ENCODE measurements around the gene LRRTM1. TPM values are rescaled to one million over a fixed set of nuclear protein-coding genes. Genes with fewer than 3 reads are reported as not detected.

LRRTM1 gene
- 0.05 TPM in 1 of 2 replicates, not detected in the other for total RNA-seq (2014; rRNA removed; shearing (Covaris generic))

GRCh38 chr2:80303909-80304837 is at the start of gene LRRTM1:
LRRTM1 (minus strand) TSS chr2:80304752; CDS start chr2:80303819, 933 bp downstream.
- Histone ChIP-seq H3K9me3 (replicated peaks) (no peaks in the 10 kb centered on the region), H3K4me1 (no peaks in the 10 kb centered on the region), H3K4me3 (no peak within 1 kb of the TSS), H3K27ac (no peak within 1 kb of the TSS), H3K27me3 (no peaks in the 10 kb centered on the region; the same call in 1 of the 2 replicates), H3K36me3 (no peaks in the 10 kb centered on the region)
- no peak for DNase-seq

GRCh38 chr2:80351231-80351630 is 46.7 kb upstream of the LRRTM1 start:
- Histone ChIP-seq H3K36me3 (no peaks in the 10 kb centered on the region), H3K9me3 (replicated peaks) (no peaks in the 10 kb centered on the region), H3K4me1 (no peaks in the 10 kb centered on the region), H3K4me3 (no peak overlapping the region), H3K27ac (no peak overlapping the region), H3K27me3 (peaks cover 12% of the 10 kb centered on the region)
- no peak for DNase-seq

- no peak overlapping the region for H3K4me3 ChIP-seq
- H3K27ac ChIP-seq, result no peak overlapping the region
- H3K9me3 ChIP-seq (replicated peaks), result no peaks in the 10 kb centered on the region
- H3K27me3 ChIP-seq, result peaks cover 10% of the 10 kb centered on the region
- DNase-seq, result no peak
- no peaks in the 10 kb centered on the region for H3K36me3 ChIP-seq
- no peaks in the 10 kb centered on the region for H3K4me1 ChIP-seq
These were observed 44.4 kb upstream of the LRRTM1 start for GRCh38 chr2:80348953-80349352.

DNA sequence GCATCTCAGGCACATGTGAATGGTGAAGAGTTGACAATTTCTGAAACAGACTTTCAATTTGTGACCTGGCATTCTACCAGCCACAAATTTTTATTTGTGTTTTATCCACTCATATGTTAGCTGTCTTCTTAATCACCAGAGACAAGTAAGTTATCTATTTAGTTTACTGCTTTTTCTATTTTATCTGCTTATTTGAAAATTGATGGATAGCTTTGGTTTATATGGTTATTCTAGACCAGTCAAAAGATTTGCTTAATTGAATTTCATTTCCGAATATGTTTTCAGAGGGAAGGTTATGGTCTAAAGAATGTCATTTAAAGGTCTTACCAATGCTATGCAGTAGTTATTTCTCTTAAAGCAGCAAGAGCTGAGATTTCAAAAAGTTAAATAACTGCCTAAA is 43.5 kb upstream of the LRRTM1 start:
- no peak overlapping the region for H3K4me3 ChIP-seq
- H3K27ac ChIP-seq, result no peak overlapping the region
- DNase-seq, result no peak
- no peaks in the 10 kb centered on the region for H3K36me3 ChIP-seq
- H3K9me3 ChIP-seq (replicated peaks), result no peaks in the 10 kb centered on the region
- peaks cover 5% of the 10 kb centered on the region; the same call in 1 of the 2 replicates for H3K27me3 ChIP-seq
- no peaks in the 10 kb centered on the region for H3K4me1 ChIP-seq

DNA sequence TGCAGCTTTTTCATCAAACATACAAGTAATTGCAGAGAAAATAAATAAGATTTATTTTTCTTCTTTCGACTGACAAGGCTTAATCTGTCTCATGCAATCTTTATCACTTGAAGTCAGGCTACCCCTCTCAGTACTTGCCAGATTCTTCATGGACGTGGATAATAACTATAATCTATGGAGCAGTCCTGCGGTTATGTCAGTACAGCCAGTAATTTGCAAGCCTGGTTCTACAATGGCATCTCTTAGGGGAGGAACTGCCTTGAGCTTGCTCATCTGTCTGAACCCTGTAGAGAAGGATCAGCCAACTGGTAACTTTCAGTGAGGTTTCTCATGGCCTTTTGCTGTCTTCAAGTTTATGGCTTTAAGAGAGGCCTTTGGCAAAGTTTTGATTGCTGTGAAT is 35.5 kb upstream of the LRRTM1 start:
- no peaks in the 10 kb centered on the region for H3K9me3 ChIP-seq (replicated peaks)
- H3K27ac ChIP-seq, result no peak overlapping the region
- H3K4me3 ChIP-seq, result no peak overlapping the region
- no peaks in the 10 kb centered on the region for H3K36me3 ChIP-seq
- no peaks in the 10 kb centered on the region; the same call in 1 of the 2 replicates for H3K27me3 ChIP-seq
- H3K4me1 ChIP-seq, result no peaks in the 10 kb centered on the region
- DNase-seq, result no peak

DNA sequence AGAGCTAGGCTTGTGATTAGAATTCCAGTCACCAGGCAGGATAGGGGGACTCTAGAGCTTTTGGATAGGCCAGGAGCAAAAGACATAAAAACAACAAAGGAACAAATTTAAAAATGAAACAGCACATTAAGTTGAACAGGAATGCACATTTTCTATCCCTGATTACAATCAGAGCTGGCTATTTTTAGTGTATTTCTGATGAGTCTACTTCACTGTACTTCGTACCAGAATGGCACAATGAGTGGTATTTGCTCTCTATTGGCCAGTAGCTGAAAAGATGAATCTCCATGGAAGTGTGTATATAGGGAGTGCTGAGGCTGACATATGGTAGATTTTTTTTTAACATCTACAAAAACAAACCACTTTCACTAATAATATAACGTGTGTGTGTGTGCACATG is 34.2 kb upstream of the LRRTM1 start:
- DNase-seq, result no peak
- Histone ChIP-seq H3K36me3 (no peaks in the 10 kb centered on the region), H3K4me3 (no peak overlapping the region), H3K4me1 (no peaks in the 10 kb centered on the region), H3K27ac (no peak overlapping the region), H3K27me3 (no peaks in the 10 kb centered on the region; the same call in 1 of the 2 replicates), H3K9me3 (replicated peaks) (no peaks in the 10 kb centered on the region)

DNA sequence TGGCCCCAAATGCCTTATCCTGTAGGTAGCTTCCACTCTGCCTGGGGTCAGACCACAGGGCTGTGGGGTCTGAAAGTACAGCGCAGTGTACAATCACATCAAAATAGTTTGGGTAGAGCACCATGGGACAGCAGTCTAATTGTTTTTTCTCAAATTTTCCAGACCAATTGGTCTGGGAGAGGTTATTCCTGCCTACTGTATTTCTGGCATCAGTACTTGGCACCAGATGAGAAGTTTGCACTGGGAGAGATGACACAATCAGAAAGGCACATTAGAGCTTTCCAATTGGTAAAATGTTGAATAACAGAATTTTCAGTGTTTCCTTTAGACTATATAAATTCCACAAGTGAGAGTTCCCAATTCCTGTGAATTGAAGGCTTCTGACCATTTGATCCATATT is 30.9 kb upstream of the LRRTM1 start:
- no peak overlapping the region for H3K27ac ChIP-seq
- H3K9me3 ChIP-seq (replicated peaks), result no peaks in the 10 kb centered on the region
- no peaks in the 10 kb centered on the region for H3K36me3 ChIP-seq
- H3K4me3 ChIP-seq, result no peak overlapping the region
- no peaks in the 10 kb centered on the region for H3K4me1 ChIP-seq
- no peaks in the 10 kb centered on the region for H3K27me3 ChIP-seq
- no peak for DNase-seq

DNA sequence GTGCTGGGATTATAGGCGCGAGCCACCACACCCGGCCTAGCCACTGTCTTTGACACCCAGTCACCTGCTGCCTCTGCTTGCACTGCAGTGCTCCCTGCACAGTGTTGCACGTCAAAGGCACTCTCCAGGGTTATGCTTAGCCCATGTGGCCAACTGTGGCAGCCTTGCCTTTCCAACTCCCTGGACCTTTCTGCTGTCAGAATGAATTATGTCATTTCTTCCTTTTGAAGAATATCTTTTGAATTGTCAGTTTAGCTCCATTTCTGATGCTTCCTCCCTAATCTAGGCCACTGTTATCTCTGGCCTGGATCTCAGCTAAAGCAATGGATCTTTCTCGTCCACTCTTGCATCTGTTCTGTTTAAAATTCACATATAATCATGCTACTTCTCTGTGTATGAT is 29.3 kb upstream of the LRRTM1 start:
- no peak overlapping the region for H3K4me3 ChIP-seq
- H3K27me3 ChIP-seq, result no peaks in the 10 kb centered on the region; the same call in 1 of the 2 replicates
- H3K36me3 ChIP-seq, result no peaks in the 10 kb centered on the region
- no peaks in the 10 kb centered on the region for H3K4me1 ChIP-seq
- no peak for DNase-seq
- no peaks in the 10 kb centered on the region for H3K9me3 ChIP-seq (replicated peaks)
- no peak overlapping the region for H3K27ac ChIP-seq

GRCh38 chr2:80330527-80331450 is 26.2 kb upstream of the LRRTM1 start:
- Histone ChIP-seq H3K4me3 (no peak overlapping the region), H3K27me3 (peaks cover 4% of the 10 kb centered on the region; the same call in 1 of the 2 replicates), H3K9me3 (replicated peaks) (no peaks in the 10 kb centered on the region), H3K36me3 (no peaks in the 10 kb centered on the region), H3K27ac (no peak overlapping the region), H3K4me1 (no peaks in the 10 kb centered on the region)
- DNase-seq, result no peak

GRCh38 chr2:80329491-80329890 is 24.9 kb upstream of the LRRTM1 start:
- Histone ChIP-seq H3K4me1 (no peaks in the 10 kb centered on the region), H3K36me3 (no peaks in the 10 kb centered on the region), H3K27ac (no peak overlapping the region), H3K4me3 (no peak overlapping the region), H3K9me3 (replicated peaks) (no peaks in the 10 kb centered on the region; the same call in 1 of the 2 replicates), H3K27me3 (peaks cover 9% of the 10 kb centered on the region; the same call in 1 of the 2 replicates)
- DNase-seq, result no peak

DNA sequence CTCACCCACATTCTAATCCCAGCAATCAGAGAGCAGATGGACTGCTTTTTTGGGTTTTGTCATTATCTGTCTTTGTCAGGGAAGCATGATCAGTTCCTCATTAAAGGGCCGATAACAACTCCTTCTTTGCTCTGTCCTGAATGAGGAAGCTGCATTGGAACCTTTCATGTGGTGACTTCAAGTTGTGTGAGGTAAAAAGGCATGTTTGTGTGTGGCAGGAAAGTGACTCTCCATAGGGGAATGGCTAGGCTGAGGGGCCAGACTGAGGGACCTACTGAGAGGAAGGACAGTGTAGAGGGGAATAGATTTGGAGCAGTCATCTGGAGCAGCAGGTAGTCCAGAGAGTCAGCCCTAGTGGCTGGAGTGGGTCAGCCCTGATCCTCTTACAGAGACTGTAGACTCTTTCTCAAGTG is 23.6 kb upstream of the LRRTM1 start:
- H3K27me3 ChIP-seq, result peaks cover 9% of the 10 kb centered on the region; the same call in 1 of the 2 replicates
- H3K36me3 ChIP-seq, result no peaks in the 10 kb centered on the region
- no peak overlapping the region for H3K4me3 ChIP-seq
- no peaks in the 10 kb centered on the region; the same call in 1 of the 2 replicates for H3K9me3 ChIP-seq (replicated peaks)
- DNase-seq, result no peak
- no peak overlapping the region for H3K27ac ChIP-seq
- H3K4me1 ChIP-seq, result no peaks in the 10 kb centered on the region

DNA sequence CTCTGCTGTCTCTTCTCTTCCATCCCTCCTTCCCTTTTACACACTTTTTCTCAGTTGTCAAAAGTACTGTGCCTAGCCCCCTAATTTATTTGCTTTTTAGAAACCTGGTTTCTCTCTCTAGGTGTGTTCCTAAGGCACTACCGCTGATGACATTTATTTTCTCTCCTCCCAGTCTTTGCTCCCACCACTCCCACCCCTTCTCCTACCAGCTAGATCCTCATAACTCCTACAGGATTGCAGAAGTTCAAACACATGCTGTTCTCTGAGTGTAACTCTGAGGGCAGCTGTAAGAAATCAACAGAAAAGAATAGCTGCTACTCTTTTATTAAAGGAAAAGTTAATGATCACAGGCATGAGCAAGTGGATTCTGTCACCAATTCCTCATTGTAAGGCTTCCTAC is 22.3 kb upstream of the LRRTM1 start:
- H3K4me3 ChIP-seq, result no peak overlapping the region
- H3K9me3 ChIP-seq (replicated peaks), result no peaks in the 10 kb centered on the region; the same call in 1 of the 2 replicates
- H3K27ac ChIP-seq, result no peak overlapping the region
- DNase-seq, result no peak
- H3K27me3 ChIP-seq, result peaks cover 14% of the 10 kb centered on the region; the same call in 1 of the 2 replicates
- no peaks in the 10 kb centered on the region for H3K4me1 ChIP-seq
- H3K36me3 ChIP-seq, result no peaks in the 10 kb centered on the region

DNA sequence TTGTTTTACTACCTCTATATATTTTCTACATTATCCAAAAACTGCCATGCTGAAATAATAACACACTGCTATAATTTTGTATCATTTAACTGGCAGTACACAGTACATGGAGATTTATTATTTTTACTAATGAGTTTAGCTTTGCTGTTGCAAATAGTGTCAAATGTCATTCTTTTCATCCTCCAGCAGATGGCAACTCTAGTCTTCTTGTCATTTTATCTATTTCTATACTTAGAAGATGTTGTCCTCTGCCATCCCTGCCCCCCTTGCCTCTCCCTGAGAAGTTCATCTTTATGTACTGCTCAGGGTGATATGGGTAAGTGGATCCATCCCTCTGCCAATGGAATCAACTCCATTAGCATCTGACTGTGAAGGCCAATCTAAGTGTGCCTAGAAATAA is 21.7 kb upstream of the LRRTM1 start:
- DNase-seq, result peak in 1 of 2 experiments; percentile 19
- H3K27ac ChIP-seq, result no peak overlapping the region
- H3K4me3 ChIP-seq, result no peak overlapping the region
- no peaks in the 10 kb centered on the region for H3K4me1 ChIP-seq
- no peaks in the 10 kb centered on the region; the same call in 1 of the 2 replicates for H3K9me3 ChIP-seq (replicated peaks)
- H3K36me3 ChIP-seq, result no peaks in the 10 kb centered on the region
- H3K27me3 ChIP-seq, result peaks cover 14% of the 10 kb centered on the region; the same call in 1 of the 2 replicates

- no peak for DNase-seq
- Histone ChIP-seq H3K4me3 (no peak overlapping the region), H3K27me3 (peaks cover 18% of the 10 kb centered on the region; the same call in 1 of the 2 replicates)
These were observed 20.0 kb upstream of the LRRTM1 start for GRCh38 chr2:80324525-80324924.

More at GRCh38 chr2:80324525-80324924, 20.0 kb upstream of the LRRTM1 start:
- Histone ChIP-seq H3K36me3 (no peaks in the 10 kb centered on the region), H3K27ac (no peak overlapping the region), H3K9me3 (replicated peaks) (no peaks in the 10 kb centered on the region; the same call in 1 of the 2 replicates), H3K4me1 (no peaks in the 10 kb centered on the region)
